ENCODE data around the gene SUN3. TPM values are rescaled to one million over a fixed set of nuclear protein-coding genes. Genes with fewer than 3 reads are reported as not detected.

Gene SUN3
- total and polyA plus RNA-seq, 2 of the 4 experiments (the other 2 are of a cell fraction), result not detected

- H2AFZ ChIP-seq (replicated peaks; ENCODE audit: low read length, poor library complexity), result peak within 1 kb of the TSS; percentile 96
- peak within 1 kb of the TSS; percentile 93 for H3K9ac ChIP-seq (ENCODE audit: low read depth, low read length)
- H2BK20ac ChIP-seq (ENCODE audit: low read depth, low read length), result no peak within 1 kb of the TSS
- peak; percentile 81 for DNase-seq
- peak within 1 kb of the TSS; percentile 87 for H3K56ac ChIP-seq (ENCODE audit: extremely low read depth, insufficient read depth, low read length)
- H3K27me3 ChIP-seq (ENCODE audit: control insufficient read depth, insufficient read depth, low read length), result peaks cover 2% of the 10 kb centered on the region; the same call in 1 of the 2 replicates
- intact Hi-C loops (cut with micrococcal nuclease) (loop anchor here (1.0 kb wide), 1 partner anchor 109 kb away; no protein-coding TSS in a partner anchor), dilution Hi-C loops (cut with HindIII; ENCODE audit: low sequenced_read_pairs, unreplicated experiment) (loop anchor here (25.0 kb wide), 1 partner anchor 133 kb away; no protein-coding TSS in a partner anchor), in situ Hi-C loops (cut with MboI; ENCODE audit: low sequenced_read_pairs) (no loop called here)
- H4K8ac ChIP-seq (ENCODE audit: low read depth in 2 of 2, low read length in 2 of 2), result peak within 1 kb of the TSS; percentile 87 to 95
- peak within 1 kb of the TSS; percentile 81 for H2BK5ac ChIP-seq (ENCODE audit: low read depth, low read length, poor library complexity, severe bottlenecking)
- ChIA-PET CTCF (interaction anchor here (0.9 kb wide), 1 partner anchor 9 kb away, joined by 4 read pairs; no protein-coding TSS in a partner anchor), POLR2A (ENCODE audit: unreplicated experiment) (no interaction called here)
- H3K36me3 ChIP-seq (ENCODE audit: control insufficient read depth, insufficient read depth, low read length), result peaks cover 24% of the 10 kb centered on the region
- H3K23ac ChIP-seq (ENCODE audit: low read depth, low read length), result peak within 1 kb of the TSS; percentile 93
- 0 out of 3 replicates have a peak within 1 kb of the TSS, but pooled peaks have one; percentile 19 for H2BK15ac ChIP-seq (ENCODE audit: low read depth, low read length)
- peak; percentile 100 for ATAC-seq (ENCODE audit: low read depth)
- H3K79me1 ChIP-seq (ENCODE audit: low read depth in 1 of 2, low read length in 2 of 2), result peaks cover 21 to 30% of the 10 kb centered on the region in 2 experiments
- BruUV-seq (replicated peaks), result no TSS peak
- peak within 1 kb of the TSS; percentile 91 for H4K5ac ChIP-seq (ENCODE audit: low read depth, low read length)
- peak within 1 kb of the TSS; percentile 97 for H3K14ac ChIP-seq (replicated peaks; ENCODE audit: low read depth, low read length)
- no peaks in the 10 kb centered on the region for H3K9me1 ChIP-seq (ENCODE audit: insufficient read depth, low read length)
- peak within 1 kb of the TSS; percentile 87 for H2AK9ac ChIP-seq (replicated peaks; ENCODE audit: low read depth, low read length, poor library complexity)
- H3K4me2 ChIP-seq (ENCODE audit: low read depth, low read length), result peak within 1 kb of the TSS; percentile 91
- peak within 1 kb of the TSS; percentile 84 for H3K4me3 ChIP-seq (ENCODE audit: insufficient read depth, low read depth, low read length)
- peak within 1 kb of the TSS; percentile 95 for H3K27ac ChIP-seq (ENCODE audit: insufficient read depth, low read length)
- peak within 1 kb of the TSS; percentile 95 for H4K91ac ChIP-seq (ENCODE audit: insufficient read depth, low read depth, low read length)
- peak within 1 kb of the TSS; percentile 67 for H2AK5ac ChIP-seq (ENCODE audit: low read depth, low read length)
- peak within 1 kb of the TSS; percentile 86 for H3K4ac ChIP-seq (ENCODE audit: low read depth, low read length)
- no peaks in the 10 kb centered on the region for H4K20me1 ChIP-seq (ENCODE audit: insufficient read depth, low read length)
- peaks cover 3% of the 10 kb centered on the region for H3K4me1 ChIP-seq (ENCODE audit: control insufficient read depth, insufficient read depth, low read length)
- H3K9me3 ChIP-seq (ENCODE audit: control insufficient read depth, insufficient read depth, low read length), result no peaks in the 10 kb centered on the region
- peak within 1 kb of the TSS; percentile 81 for H3K18ac ChIP-seq (ENCODE audit: low read depth, low read length)
- 1% methylated on average over 23 of the region's 62 CpGs; no CpG with 5 or more reads in 1 of the 2 experiments for WGBS, 2 experiments (ENCODE audit: extremely low coverage in 2 of 2, insufficient read length in 1 of 2)
- peak within 1 kb of the TSS; percentile 59 for H2BK120ac ChIP-seq (ENCODE audit: low read depth, low read length)
- TF ChIP-seq MAZ (IDR thresholded peaks at IDR 0.05; ENCODE audit: borderline replicate concordance, low read depth, low read length) (peak; percentile 57; the same call in 1 of the 2 replicates), CEBPB (IDR thresholded peaks at IDR 0.05; ENCODE audit: low read depth, low read length) (no peak), RFX5 (IDR thresholded peaks at IDR 0.05; ENCODE audit: low read depth, low read length) (no peak), ELK1 (IDR thresholded peaks at IDR 0.05; ENCODE audit: borderline replicate concordance, low read depth, low read length) (no peak), NFE2L2 (IDR thresholded peaks at IDR 0.05; ENCODE audit: low read depth, low read length) (no peak), USF2 (IDR thresholded peaks at IDR 0.05; ENCODE audit: low read depth, low read length) (peak; percentile 11; the same call in 1 of the 2 replicates), SMC3 (IDR thresholded peaks at IDR 0.05; ENCODE audit: low read depth, low read length) (no peak; the same call in 1 of the 2 replicates), MAFK (IDR thresholded peaks at IDR 0.05; ENCODE audit: low read depth, low read length) (no peak), FOS (IDR thresholded peaks at IDR 0.05; ENCODE audit: low read depth, low read length) (no peak), CTCF (conservative IDR thresholded peaks at IDR 0.05; ENCODE audit: low read depth, low read length) (no peak), CHD1 (IDR thresholded peaks at IDR 0.05; ENCODE audit: low read depth, low read length) (no peak), RAD21 (IDR thresholded peaks at IDR 0.05; ENCODE audit: low read length) (no peak), BHLHE40 (IDR thresholded peaks at IDR 0.05; ENCODE audit: low read depth, low read length) (peak; percentile 84), MXI1 (IDR thresholded peaks at IDR 0.05; ENCODE audit: borderline replicate concordance, low read depth, low read length) (peak; percentile 68; the same call in 1 of the 2 replicates)
Measured at GRCh38 chr7:47979145-47979831, 49.6 kb downstream of the SUN3 start, which contains the start of gene HUS1. HUS1 (minus strand) TSS chr7:47979615; CDS start chr7:47979519, 96 bp downstream.
